AG04450 (cell line): ENCODE measurements around the gene ABL2. TPM values are rescaled to one million over a fixed set of nuclear protein-coding genes. Genes with fewer than 3 reads are reported as not detected.

Experiments
- CTCF ChIA-PET: fragments of 300-600, 350-600 bp; formaldehyde crosslinking; extraction: SDS; loops from one replicate; lab custom pipeline; 2022; ENCODE audit warnings: antibody characterized with exemption, inconsistent platforms; lab: Charles Lee
- POLR2A ChIA-PET: fragments of 350-600 bp; formaldehyde crosslinking; extraction: SDS; loops from one replicate; lab custom pipeline; 2021; ENCODE audit warnings: antibody characterized with exemption, inconsistent platforms; lab: Yijun Ruan, JAX
- DNase-seq: peaks from one replicate; pipeline ENCODE4 v3.0.0-alpha.2; 2011; ENCODE audit warnings: low read depth, low spot score
- H3K27ac ChIP-seq: one replicate; pipeline ENCODE4 v1.5.1; 2012; ENCODE audit warnings: low read depth, low read length, control low read depth
- H3K27me3 ChIP-seq: one replicate; pipeline ENCODE4 v1.6.0; 2012; ENCODE audit warnings: low read length; ENCODE audit not compliant: control insufficient read depth, insufficient read depth
- H3K4me3 ChIP-seq: 2 replicates; pipeline ENCODE4 v1.5.1; 2011; ENCODE audit warnings: mild to moderate bottlenecking, low read depth, low read length, control low read depth
- H3K9me3 ChIP-seq: 2 replicates; pipeline ENCODE4 v1.5.1; 2012; ENCODE audit warnings: low read length; ENCODE audit not compliant: control insufficient read depth, insufficient read depth
- polyA plus RNA-seq: library from polyadenylated mRNA; depleted of rRNA; stranded (reverse); fragments of >200 nt; gene quantifications from 2 replicates; pipeline ENCODE4 v1.2.3, GENCODE V29; 2011
- TF ChIP-seq, protein P1 (sequence below): IDR thresholded peaks from 2 replicates; pipeline ENCODE4 v1.5.1; 2011; ENCODE audit warnings: low read depth, low read length, control low read depth, inconsistent platforms

Gene ABL2
- polyA plus RNA-seq, 1 experiment: 13.9 TPM

- DNase-seq: no peak
- CTCF ChIA-PET: interaction anchor here (1.3 kb wide), 1 partner anchor 50 kb away, joined by 6 read pairs; no protein-coding TSS in a partner anchor
- Histone ChIP-seq H3K4me3 (no peak overlapping the region), H3K9me3 (no peaks in the 10 kb centered on the region), H3K27me3 (no peaks in the 10 kb centered on the region), H3K27ac (peak overlapping the region; percentile 47)
- POLR2A ChIA-PET: no interaction called here
- TF ChIP-seq, protein P1, sequence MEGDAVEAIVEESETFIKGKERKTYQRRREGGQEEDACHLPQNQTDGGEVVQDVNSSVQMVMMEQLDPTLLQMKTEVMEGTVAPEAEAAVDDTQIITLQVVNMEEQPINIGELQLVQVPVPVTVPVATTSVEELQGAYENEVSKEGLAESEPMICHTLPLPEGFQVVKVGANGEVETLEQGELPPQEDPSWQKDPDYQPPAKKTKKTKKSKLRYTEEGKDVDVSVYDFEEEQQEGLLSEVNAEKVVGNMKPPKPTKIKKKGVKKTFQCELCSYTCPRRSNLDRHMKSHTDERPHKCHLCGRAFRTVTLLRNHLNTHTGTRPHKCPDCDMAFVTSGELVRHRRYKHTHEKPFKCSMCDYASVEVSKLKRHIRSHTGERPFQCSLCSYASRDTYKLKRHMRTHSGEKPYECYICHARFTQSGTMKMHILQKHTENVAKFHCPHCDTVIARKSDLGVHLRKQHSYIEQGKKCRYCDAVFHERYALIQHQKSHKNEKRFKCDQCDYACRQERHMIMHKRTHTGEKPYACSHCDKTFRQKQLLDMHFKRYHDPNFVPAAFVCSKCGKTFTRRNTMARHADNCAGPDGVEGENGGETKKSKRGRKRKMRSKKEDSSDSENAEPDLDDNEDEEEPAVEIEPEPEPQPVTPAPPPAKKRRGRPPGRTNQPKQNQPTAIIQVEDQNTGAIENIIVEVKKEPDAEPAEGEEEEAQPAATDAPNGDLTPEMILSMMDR: no peak
Measured at GRCh38 chr1:179128520-179128919, 101.0 kb downstream of the ABL2 start.

DNA sequence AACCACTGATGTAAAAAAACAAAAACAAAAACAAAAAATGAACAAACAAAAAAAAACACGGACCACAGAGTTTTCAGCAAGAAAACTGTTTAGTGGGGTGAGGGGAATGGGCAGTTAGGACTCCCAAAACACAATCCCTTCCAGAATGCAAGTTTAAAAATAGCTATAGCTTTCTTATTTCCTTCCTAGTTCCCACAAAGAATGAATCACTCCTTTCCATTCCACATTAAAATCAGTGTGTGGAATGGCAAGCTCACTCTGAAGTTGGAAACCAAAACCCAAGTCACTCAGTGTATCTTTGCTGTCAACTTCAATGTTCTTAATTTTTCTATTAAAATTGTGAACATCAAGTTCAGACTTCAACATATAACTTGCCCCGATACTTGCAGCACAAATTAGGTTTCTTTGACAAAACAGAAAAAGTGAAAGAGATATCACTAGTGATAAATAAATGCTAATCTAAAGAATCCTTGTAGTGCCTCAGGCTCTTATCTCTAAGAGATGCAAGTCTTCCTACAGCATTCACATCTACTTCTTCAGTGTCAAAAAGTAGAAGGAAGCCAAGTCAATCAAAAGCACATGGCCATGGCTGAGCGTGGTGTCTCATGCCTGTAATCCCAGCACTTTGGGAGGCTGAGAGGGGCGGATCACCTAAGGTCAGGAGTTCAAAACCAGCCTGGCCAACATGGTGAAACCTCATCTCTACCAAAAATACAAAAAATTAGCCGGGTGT, 102.1 kb downstream of the ABL2 start:
- Histone ChIP-seq H3K9me3 (no peaks in the 10 kb centered on the region), H3K4me3 (no peak overlapping the region), H3K27ac (no peak overlapping the region), H3K27me3 (no peaks in the 10 kb centered on the region)
- ChIA-PET CTCF (interaction anchor here (0.7 to 1.0 kb wide), 2 partner anchors 66 to 229 kb away, joined by 3 read pairs; no protein-coding TSS in a partner anchor), POLR2A (interaction anchor here (1.0 to 1.2 kb wide), 2 partner anchors 16 to 586 kb away, joined by 3 to 6 read pairs; no protein-coding TSS in a partner anchor)
- DNase-seq: no peak
- TF ChIP-seq, protein P1: no peak

- Histone ChIP-seq H3K9me3 (no peaks in the 10 kb centered on the region), H3K4me3 (no peak overlapping the region), H3K27me3 (no peaks in the 10 kb centered on the region), H3K27ac (no peak overlapping the region)
- POLR2A ChIA-PET: interaction anchor here (1.0 to 1.2 kb wide), 2 partner anchors 17 to 586 kb away, joined by 3 to 6 read pairs; no protein-coding TSS in a partner anchor
- DNase-seq: no peak
- TF ChIP-seq, protein P1: no peak
- CTCF ChIA-PET: interaction anchor here (1.0 to 1.1 kb wide), 2 partner anchors 67 to 229 kb away, joined by 3 to 4 read pairs; no protein-coding TSS in a partner anchor
Measured at GRCh38 chr1:179126338-179127060, 103.0 kb downstream of the ABL2 start.

DNA sequence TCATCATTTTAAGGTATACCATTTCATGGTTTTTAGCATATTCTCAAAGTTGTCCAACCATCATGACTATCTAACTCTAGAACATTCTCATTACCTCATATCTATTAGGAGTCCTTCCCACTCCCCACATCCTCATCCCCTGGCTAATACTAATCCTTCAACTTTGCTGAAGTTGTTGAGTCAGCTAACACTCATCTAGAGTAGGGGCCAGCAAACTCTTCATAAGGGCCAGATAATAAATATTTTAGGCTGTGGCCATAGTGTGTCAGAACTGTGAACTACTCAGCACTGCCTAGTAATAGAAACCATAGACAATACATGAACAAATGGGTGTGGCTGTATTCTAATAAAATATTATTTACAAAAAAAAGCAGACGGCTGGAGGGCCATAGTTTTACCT, 104.6 kb downstream of the ABL2 start:
- Histone ChIP-seq H3K27me3 (no peaks in the 10 kb centered on the region), H3K4me3 (no peak overlapping the region), H3K9me3 (no peaks in the 10 kb centered on the region), H3K27ac (no peak overlapping the region)
- no peak for DNase-seq
- POLR2A ChIA-PET: no interaction called here
- TF ChIP-seq, protein P1: no peak
- CTCF ChIA-PET: no interaction called here
